Measurements from ENCODE around the gene CSMD2.

The CSMD2 gene

GRCh38 chr1:33946836-33947235 is 218.2 kb downstream of the CSMD2 start:
- no peak for DNase-seq

- DNase-seq, result no peak
Observed at GRCh38 chr1:33944846-33945245, 220.2 kb downstream of the CSMD2 start.

DNA sequence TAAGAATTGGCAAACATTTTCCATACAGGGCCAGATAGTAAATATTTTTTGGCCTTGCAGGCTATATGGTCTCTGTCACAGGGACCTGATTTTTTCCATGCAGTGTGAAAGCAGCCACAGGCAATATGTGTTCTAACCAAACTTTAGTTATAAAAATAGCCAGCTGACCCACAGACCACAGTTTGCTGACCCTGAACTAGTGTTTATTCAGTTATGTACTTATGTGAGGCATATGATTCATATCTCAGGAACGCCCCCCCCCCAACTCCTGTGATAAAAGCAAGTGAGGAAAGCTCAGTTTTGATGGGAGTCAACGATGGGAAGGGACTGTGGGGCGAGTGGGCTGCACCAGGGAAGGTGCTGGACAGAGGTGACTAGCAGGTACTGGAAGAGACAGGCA is 221.1 kb downstream of the CSMD2 start:
- no peak for DNase-seq

GRCh38 chr1:33932871-33933270 is 232.2 kb downstream of the CSMD2 start:
- DNase-seq, result no peak

- no peak for DNase-seq
Observed at GRCh38 chr1:33931111-33931475, 233.9 kb downstream of the CSMD2 start.

- no peak for DNase-seq
Observed at GRCh38 chr1:33930346-33931110, 234.5 kb downstream of the CSMD2 start.

GRCh38 chr1:33928251-33928650 is 236.8 kb downstream of the CSMD2 start:
- DNase-seq, result no peak

DNA sequence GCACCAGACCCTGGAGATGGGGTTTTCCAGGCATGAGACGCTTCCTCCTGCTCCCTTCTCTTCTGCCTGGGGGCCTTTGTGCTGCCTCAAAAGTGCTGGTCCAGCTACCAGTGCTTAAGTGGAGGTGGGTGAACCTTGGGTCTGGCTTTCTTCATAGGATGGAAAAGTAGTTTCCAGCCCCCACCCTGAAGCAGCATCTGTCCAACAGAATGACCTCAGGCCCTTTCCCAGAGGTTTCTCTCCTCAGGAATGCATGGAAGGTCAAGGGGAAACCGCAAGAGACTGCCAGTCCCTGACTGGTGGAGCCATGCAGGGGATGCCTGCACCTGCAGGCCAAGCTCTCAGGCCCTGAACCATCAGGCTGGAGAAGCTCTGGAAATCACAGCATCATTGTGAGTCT is 237.3 kb downstream of the CSMD2 start:
- DNase-seq, result no peak

DNA sequence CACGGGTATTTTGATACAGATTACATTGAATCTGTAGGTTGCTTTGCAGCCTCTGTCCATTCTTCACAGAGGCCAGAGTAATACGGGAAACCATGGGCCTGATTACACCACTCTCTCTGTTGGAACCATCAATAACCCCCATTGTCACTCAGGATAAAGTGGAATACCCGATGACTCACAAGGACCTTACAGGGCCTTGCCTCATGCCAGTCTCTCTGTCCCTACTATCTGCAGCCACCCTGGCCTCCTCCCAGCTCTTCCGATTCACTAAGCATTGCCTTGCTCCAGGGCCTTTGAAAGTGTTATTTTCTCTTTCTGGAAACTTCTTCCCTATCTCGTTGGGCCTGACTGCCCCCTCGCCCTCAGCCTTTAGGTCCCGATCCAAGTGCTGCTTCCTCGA is 239.4 kb downstream of the CSMD2 start:
- DNase-seq, result no peak

DNA sequence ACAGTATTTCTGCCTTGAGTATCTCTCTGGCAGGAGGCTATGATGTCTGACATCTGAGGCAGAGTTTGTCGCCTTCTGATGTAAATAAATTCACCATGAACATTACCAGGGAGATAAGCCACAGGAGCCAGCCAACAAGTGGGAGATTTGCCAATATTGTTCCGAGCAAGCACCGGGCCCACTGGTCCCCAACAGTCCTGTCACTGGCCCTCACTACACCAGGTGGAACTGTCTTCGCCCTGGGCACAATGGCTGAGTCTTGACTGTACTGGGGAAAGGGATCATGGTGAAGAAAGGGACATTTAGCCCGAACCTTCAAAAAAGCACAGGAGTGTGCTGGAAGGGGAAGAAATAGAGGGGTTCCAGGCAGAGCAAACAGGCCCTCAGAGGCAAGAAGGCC is 243.7 kb downstream of the CSMD2 start:
- no peak for DNase-seq

- no peak for DNase-seq
Observed at GRCh38 chr1:33918368-33918767, 246.7 kb downstream of the CSMD2 start.

GRCh38 chr1:33916786-33917185 is 248.2 kb downstream of the CSMD2 start:
- no peak for DNase-seq

- no peak for DNase-seq
Observed at GRCh38 chr1:33914531-33914930, 250.5 kb downstream of the CSMD2 start.

DNA sequence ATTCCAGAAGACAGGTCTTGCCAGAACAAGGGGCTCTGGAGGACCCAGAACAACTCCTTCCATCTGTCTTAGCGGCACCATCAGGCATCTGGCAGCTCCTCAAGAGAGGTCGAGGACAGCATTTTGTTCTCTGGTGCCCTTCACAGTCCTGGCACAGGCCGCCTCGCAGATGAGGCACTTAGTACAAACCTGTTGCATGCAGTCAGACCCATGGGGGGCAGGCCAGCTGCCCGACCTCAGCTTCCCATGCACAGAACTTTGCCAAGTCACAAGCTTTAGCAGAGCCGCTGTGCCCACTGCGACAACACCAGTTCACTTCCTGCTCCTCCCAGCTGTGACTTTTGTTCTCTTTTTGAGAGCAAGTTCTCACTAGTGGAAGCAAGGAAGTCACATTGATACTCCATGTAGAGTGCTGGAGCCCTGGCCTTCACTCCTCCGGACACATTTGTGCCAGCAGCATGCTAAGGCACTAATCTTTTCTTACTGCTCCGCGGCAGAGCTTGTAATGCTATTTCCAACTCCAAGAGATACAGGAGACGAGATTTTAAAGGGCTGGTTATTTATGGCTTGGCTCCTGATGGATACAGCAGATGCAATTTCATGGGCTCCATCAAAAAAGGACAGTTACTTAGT is 256.6 kb downstream of the CSMD2 start:
- no peak for DNase-seq

DNA sequence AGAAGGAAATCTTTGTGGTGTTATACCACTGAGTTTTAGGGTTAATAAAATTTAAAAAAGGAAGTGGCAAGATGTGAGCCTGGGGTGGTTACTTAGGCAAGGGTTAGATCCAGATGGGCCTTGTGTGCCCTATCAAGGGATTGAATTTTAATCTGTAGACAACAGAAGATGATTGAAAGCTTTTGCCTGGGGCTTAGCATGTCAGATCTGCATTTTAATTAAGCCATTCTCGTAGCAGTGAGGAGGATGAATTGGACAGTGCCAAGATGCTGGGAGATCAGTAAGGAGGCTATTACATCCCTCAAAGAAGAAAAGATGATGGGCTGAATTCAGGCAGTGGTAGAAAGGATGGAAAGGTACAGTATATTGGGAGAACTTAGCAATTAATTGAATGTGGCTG is 258.9 kb downstream of the CSMD2 start:
- DNase-seq, result no peak

GRCh38 chr1:33905241-33905640 is 259.8 kb downstream of the CSMD2 start:
- no peak for DNase-seq

- DNase-seq, result no peak
Observed at GRCh38 chr1:33903210-33903589, 261.8 kb downstream of the CSMD2 start.

DNA sequence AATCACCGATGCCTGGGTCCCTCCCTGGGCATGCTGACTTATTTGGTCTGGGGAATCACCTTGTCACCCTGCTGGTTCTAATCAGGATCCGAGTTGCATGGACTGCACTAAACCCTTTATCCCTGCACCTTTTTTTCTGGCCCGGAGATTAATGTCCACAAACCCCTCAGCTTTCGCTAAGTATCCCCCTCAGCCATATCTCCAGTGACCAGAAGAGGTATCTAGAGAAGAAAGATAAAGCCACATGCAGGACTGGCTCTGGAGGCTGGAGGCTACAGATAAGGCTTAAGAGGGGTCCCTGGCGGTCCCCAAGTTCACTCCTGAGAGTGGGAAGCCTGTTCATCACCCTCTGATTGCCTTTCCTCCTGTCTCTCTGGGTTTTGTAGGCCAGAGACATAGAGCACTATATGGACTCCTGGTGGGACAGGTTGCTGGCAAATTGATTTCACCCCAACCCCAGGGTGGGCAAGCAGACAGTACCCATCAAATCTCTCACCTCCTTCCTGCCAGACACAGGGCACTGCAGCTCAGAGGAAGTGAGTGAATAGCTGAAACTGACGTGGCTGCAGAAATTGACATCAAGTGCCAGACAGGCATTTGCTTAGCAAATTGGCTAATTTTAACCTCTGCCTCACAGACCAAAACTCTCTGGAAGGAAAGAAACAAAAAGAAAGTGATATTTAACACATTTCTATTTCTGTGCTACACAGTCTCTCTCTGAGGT is 262.4 kb downstream of the CSMD2 start:
- no peak for DNase-seq

- no peak for DNase-seq
Observed at GRCh38 chr1:33899746-33900145, 265.3 kb downstream of the CSMD2 start.

- no peak for DNase-seq
Observed at GRCh38 chr1:33898881-33899280, 266.1 kb downstream of the CSMD2 start.

- DNase-seq, result no peak
Observed at GRCh38 chr1:33898406-33898805, 266.6 kb downstream of the CSMD2 start.

DNA sequence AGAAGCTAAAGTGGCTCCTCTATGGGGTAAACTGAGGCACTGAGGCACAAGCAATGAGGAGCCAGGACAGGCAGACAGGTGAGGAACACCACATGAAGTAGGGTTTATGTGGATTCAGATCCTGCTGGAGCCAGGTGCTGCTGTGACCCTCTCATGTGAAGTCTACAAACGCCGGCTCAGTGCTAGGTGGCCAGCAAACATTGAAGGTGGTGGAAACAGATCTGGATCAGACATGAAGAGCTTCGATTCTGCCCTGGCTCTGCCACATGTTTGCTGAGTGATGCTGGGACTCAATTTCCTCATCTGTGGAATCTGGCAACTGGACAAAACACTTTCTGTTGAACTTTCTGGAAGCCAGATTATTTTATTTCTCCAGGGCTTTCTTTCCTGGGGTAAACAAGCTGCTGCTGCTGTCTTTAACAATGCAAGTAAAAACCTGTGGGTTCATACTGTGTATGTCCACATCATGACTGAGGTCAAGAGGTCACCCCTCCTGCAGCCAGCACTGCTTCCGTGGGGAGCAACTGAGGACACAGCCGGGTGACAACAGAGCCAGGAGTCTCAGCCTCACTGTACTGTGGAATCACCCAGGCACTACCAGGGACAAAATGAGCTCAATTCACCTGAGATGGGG is 267.8 kb downstream of the CSMD2 start:
- DNase-seq, result no peak

DNA sequence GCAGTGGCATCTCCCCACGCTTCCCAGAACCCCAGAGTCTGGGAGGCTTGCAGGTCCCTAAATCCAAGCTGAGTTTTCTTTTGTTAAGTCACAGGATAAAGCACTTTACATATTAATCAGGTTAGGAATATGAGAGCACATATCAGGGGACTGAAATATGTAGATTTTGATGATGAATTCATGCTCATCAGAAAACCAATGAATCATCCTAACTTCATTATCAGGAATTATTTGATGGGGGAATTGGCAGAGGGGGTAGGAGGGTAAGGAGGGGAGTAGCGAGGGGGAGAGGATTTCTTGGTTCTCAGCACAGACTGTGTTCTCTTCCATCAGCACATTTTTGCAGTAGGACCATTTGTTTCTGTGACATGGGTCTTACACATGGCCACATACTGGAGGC is 269.1 kb downstream of the CSMD2 start:
- DNase-seq, result no peak

DNA sequence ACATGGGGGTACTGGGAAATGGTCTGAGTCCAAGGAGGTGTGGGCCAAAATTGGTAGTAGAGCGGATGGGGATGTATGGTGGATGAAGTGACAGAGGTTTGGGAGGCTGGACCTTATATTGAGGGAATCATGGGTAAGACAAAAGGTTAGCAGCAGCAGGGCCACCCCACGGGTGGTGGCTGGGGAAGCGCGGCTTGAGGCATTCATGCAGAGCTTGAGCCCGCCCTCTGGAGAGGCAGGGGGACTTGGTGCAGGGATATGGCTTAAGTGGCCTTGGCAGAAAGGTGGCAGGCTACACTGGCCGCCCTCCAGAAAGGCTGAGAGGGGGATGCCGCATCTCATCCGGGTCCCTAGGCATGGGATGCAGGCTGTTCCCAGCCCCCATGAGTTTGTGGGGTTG is 269.6 kb downstream of the CSMD2 start:
- no peak for DNase-seq
